GM23338 (cell line): ENCODE measurements around the gene EFTUD2. TPM values are rescaled to one million over a fixed set of nuclear protein-coding genes. Genes with fewer than 3 reads are reported as not detected.

Experiments
- ATAC-seq: fragments of 200-7000 bp; cut with Tn5 transposase; 3 replicates; pipeline ENCODE4 v1.9.1; 2020
- DNase-seq: peaks from one replicate; pipeline ENCODE4 v3.0.0-alpha.2; 2015; ENCODE audit warnings: low spot score
- H2AFZ ChIP-seq: fragments of 200-600 bp; sonication (generic); 2 replicates; pipeline ENCODE4 v1.8.0; 2016; ENCODE audit warnings: antibody characterized with exemption, mild to moderate bottlenecking, moderate library complexity
- H3F3A ChIP-seq: fragments of 200-600 bp; sonication (generic); replicated peaks from 2 replicates; pipeline ENCODE4 v1.8.0; 2017; ENCODE audit warnings: antibody characterized with exemption, mixed run types, low read depth
- H3K27ac ChIP-seq: fragments of 200-600 bp; sonication (generic); 2 replicates; pipeline ENCODE4 v1.6.1; 2016; ENCODE audit warnings: low read depth
- H3K27me3 ChIP-seq: fragments of 200-600 bp; sonication (generic); 2 replicates; pipeline ENCODE4 v1.8.0; 2016; ENCODE audit warnings: mild to moderate bottlenecking, mixed run types, moderate library complexity; ENCODE audit not compliant: insufficient read depth
- H3K36me3 ChIP-seq: fragments of 200-600 bp; sonication (generic); 2 replicates; pipeline ENCODE4 v1.8.0; 2016; ENCODE audit warnings: mild to moderate bottlenecking; ENCODE audit not compliant: insufficient read depth
- H3K4me1 ChIP-seq: fragments of 200-600 bp; sonication (generic); 2 replicates; pipeline ENCODE4 v1.8.0; 2016; ENCODE audit warnings: mild to moderate bottlenecking, moderate library complexity; ENCODE audit not compliant: insufficient read depth
- H3K4me2 ChIP-seq: fragments of 200-600 bp; sonication (generic); 2 replicates; pipeline ENCODE4 v1.7.1; 2017; ENCODE audit warnings: mixed run types
- H3K4me3 ChIP-seq: fragments of 200-600 bp; sonication (generic); 2 replicates; pipeline ENCODE4 v1.6.1; 2016; ENCODE audit warnings: mixed run types
- H3K79me2 ChIP-seq: fragments of 200-600 bp; sonication (generic); replicated peaks from 2 replicates; pipeline ENCODE4 v1.8.0; 2017; ENCODE audit warnings: mild to moderate bottlenecking; ENCODE audit not compliant: insufficient read depth
- H3K9me2 ChIP-seq: fragments of 200-600 bp; sonication (generic); 2 replicates; pipeline ENCODE4 v1.8.0; 2017; ENCODE audit not compliant: insufficient read depth
- H4K20me1 ChIP-seq: fragments of 200-600 bp; sonication (generic); replicated peaks from 2 replicates; pipeline ENCODE4 v1.8.0; 2017; ENCODE audit warnings: mild to moderate bottlenecking; ENCODE audit not compliant: insufficient read depth
- H3K27ac Mint-ChIP-seq: 2 replicates; pipeline ENCODE4 v1.8.0; 2020; ENCODE audit warnings: inconsistent platforms, mild to moderate bottlenecking, moderate library complexity, mixed read lengths
- H3K27me3 Mint-ChIP-seq: 3 replicates; pipeline ENCODE4 v1.8.0; 2022; ENCODE audit warnings: low read depth, mild to moderate bottlenecking, moderate library complexity, mixed read lengths, inconsistent platforms; ENCODE audit not compliant: insufficient read depth, poor library complexity
- H3K36me3 Mint-ChIP-seq: 3 replicates; pipeline ENCODE4 v1.8.0; 2021; ENCODE audit warnings: low read depth, mild to moderate bottlenecking, inconsistent platforms, moderate library complexity, mixed read lengths
- H3K4me1 Mint-ChIP-seq: 3 replicates; pipeline ENCODE4 v1.8.0; 2020; ENCODE audit warnings: mild to moderate bottlenecking, inconsistent platforms, mixed read lengths
- H3K4me3 Mint-ChIP-seq: 3 replicates; pipeline ENCODE4 v1.8.0; 2021; ENCODE audit warnings: moderate library complexity, mild to moderate bottlenecking, inconsistent platforms, mixed read lengths
- H3K9me3 Mint-ChIP-seq: 3 replicates; pipeline ENCODE4 v1.8.0; 2020; ENCODE audit warnings: moderate library complexity, mild to moderate bottlenecking, inconsistent platforms, mixed read lengths
- CREB1 ChIP-seq: fragments of 250-450 bp; sonication (Bioruptor Pico); IDR thresholded peaks from 2 replicates; pipeline ENCODE4 v1.5.0; 2020; ENCODE audit warnings: low read depth, mild to moderate bottlenecking, moderate library complexity
- EZH2 ChIP-seq: fragments of 200-600 bp; sonication (generic); IDR thresholded peaks from one replicate; pipeline ENCODE4 v1.8.0; 2017; ENCODE audit warnings: antibody characterized with exemption, mild to moderate bottlenecking, low read depth; ENCODE audit not compliant: unreplicated experiment
- EZH2phosphoT487 ChIP-seq: fragments of 200-600 bp; sonication (generic); IDR thresholded peaks from one replicate; pipeline ENCODE4 v1.8.1; 2018; ENCODE audit warnings: antibody characterized with exemption; ENCODE audit not compliant: unreplicated experiment
- JUNB ChIP-seq: IDR thresholded peaks from one replicate; pipeline ENCODE4 v1.6.1; 2016; ENCODE audit warnings: antibody characterized with exemption; ENCODE audit not compliant: unreplicated experiment
- NANOG ChIP-seq: IDR thresholded peaks from 2 replicates; pipeline ENCODE4 v1.6.1; 2016; ENCODE audit warnings: antibody characterized with exemption, borderline replicate concordance
- POLR2AphosphoS5 ChIP-seq: IDR thresholded peaks from 2 replicates; pipeline ENCODE4 v1.6.1; 2016; ENCODE audit warnings: antibody characterized with exemption, low read depth
- STAT1 ChIP-seq: IDR thresholded peaks from one replicate; pipeline ENCODE4 v1.6.1; 2016; ENCODE audit warnings: antibody characterized with exemption; ENCODE audit not compliant: unreplicated experiment
- ZNF114 ChIP-seq: fragments of 250-450 bp; sonication (Bioruptor Pico); IDR thresholded peaks from 2 replicates; pipeline ENCODE4 v1.5.0; 2020; ENCODE audit warnings: mild to moderate bottlenecking, moderate library complexity
- ZNF331 ChIP-seq: fragments of 250-450 bp; sonication (Bioruptor Pico); IDR thresholded peaks from 2 replicates; pipeline ENCODE4 v1.5.0; 2020; ENCODE audit warnings: low read depth, mild to moderate bottlenecking, moderate library complexity
- polyA plus RNA-seq: library from polyadenylated mRNA; unstranded; fragments of >200 nt; fragmentation: Nextera tagmentation; extraction: Ambion mirVana; gene quantifications from 2 replicates; pipeline ENCODE4 v1.2.1, GENCODE V29; 2016
- total RNA-seq: library from RNA; depleted of rRNA; stranded (reverse); fragments of >200 nt; shearing (Covaris generic); gene quantifications from 2 replicates; pipeline ENCODE4 v1.2.3, GENCODE V29; 2014
- TF ChIP-seq, protein P1 (sequence below): fragments of 250-450 bp; sonication (Bioruptor Pico); IDR thresholded peaks from 2 replicates; pipeline ENCODE4 v1.5.0; 2020; ENCODE audit warnings: mild to moderate bottlenecking, moderate library complexity
- TF ChIP-seq, protein P2 (sequence below), 2 experiments: fragments of 200-600 bp in 1 of 2; sonication (generic) in 1 of 2; conservative IDR thresholded peaks; 2 replicates each; pipeline versions ENCODE4 v1.5.1 to v1.6.1; 2016 to 2017; ENCODE audit warnings: antibody characterized with exemption in 2 of 2, low read depth in 2 of 2, mild to moderate bottlenecking in 2 of 2, moderate library complexity in 1 of 2
- TF ChIP-seq, protein P3 (sequence below): IDR thresholded peaks from one replicate; pipeline ENCODE4 v1.6.1; 2018; ENCODE audit warnings: antibody characterized with exemption; ENCODE audit not compliant: unreplicated experiment
- TF ChIP-seq, protein P4 (sequence below): IDR thresholded peaks from 2 replicates; pipeline ENCODE4 v1.6.1; 2016; ENCODE audit warnings: antibody characterized with exemption

EFTUD2 gene
- total and polyA plus RNA-seq, 2 experiments from 2014 or later: 61.6 to 196 TPM

DNA sequence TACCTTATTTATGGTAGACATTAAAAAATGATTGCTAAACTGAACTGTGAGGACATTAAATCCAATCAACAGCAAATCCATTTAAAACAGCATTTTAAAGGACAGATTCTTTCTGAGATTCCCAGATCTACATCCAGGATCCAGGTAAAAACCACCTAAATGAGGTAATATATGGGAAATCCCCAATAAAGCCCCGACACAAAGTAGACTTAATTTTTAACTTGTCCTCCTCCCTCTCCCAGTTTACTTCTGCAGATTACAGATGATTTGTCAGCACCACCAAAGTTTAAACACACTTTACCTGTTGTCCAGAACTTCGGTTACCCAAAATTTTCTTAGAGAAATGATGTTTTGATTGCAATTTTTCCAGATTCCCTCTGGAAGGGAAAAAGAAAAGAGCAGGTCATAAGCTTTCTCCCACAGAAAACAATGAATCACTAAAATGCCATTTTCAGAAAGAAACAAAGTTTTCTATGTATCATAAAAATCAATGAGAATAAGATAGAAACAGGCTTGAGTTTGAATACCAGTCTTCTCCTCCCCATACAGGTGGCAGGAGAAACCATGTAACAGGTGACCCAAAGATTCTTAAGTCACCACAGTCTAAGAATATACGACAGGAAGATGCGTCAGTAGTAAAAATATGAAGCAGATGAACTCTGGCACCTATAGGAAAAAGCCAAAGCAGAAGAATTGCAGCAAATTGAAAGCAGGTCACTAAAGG is 92.0 kb downstream of the EFTUD2 start:
- Mint-ChIP-seq H3K9me3 (no peaks in the 10 kb centered on the region), H3K4me3 (no peak overlapping the region), H3K4me1 (peaks cover 6% of the 10 kb centered on the region; the same call in 2 of the 3 replicates), H3K27ac (no peak overlapping the region), H3K27me3 (peaks cover 9% of the 10 kb centered on the region), H3K36me3 (peaks cover 61% of the 10 kb centered on the region)
- H3K4me3 ChIP-seq: no peak overlapping the region
- no peak for TF ChIP-seq ZNF331
- no peak for TF ChIP-seq CREB1 (CRISPR knock-in tag)
- TF ChIP-seq, protein P1, sequence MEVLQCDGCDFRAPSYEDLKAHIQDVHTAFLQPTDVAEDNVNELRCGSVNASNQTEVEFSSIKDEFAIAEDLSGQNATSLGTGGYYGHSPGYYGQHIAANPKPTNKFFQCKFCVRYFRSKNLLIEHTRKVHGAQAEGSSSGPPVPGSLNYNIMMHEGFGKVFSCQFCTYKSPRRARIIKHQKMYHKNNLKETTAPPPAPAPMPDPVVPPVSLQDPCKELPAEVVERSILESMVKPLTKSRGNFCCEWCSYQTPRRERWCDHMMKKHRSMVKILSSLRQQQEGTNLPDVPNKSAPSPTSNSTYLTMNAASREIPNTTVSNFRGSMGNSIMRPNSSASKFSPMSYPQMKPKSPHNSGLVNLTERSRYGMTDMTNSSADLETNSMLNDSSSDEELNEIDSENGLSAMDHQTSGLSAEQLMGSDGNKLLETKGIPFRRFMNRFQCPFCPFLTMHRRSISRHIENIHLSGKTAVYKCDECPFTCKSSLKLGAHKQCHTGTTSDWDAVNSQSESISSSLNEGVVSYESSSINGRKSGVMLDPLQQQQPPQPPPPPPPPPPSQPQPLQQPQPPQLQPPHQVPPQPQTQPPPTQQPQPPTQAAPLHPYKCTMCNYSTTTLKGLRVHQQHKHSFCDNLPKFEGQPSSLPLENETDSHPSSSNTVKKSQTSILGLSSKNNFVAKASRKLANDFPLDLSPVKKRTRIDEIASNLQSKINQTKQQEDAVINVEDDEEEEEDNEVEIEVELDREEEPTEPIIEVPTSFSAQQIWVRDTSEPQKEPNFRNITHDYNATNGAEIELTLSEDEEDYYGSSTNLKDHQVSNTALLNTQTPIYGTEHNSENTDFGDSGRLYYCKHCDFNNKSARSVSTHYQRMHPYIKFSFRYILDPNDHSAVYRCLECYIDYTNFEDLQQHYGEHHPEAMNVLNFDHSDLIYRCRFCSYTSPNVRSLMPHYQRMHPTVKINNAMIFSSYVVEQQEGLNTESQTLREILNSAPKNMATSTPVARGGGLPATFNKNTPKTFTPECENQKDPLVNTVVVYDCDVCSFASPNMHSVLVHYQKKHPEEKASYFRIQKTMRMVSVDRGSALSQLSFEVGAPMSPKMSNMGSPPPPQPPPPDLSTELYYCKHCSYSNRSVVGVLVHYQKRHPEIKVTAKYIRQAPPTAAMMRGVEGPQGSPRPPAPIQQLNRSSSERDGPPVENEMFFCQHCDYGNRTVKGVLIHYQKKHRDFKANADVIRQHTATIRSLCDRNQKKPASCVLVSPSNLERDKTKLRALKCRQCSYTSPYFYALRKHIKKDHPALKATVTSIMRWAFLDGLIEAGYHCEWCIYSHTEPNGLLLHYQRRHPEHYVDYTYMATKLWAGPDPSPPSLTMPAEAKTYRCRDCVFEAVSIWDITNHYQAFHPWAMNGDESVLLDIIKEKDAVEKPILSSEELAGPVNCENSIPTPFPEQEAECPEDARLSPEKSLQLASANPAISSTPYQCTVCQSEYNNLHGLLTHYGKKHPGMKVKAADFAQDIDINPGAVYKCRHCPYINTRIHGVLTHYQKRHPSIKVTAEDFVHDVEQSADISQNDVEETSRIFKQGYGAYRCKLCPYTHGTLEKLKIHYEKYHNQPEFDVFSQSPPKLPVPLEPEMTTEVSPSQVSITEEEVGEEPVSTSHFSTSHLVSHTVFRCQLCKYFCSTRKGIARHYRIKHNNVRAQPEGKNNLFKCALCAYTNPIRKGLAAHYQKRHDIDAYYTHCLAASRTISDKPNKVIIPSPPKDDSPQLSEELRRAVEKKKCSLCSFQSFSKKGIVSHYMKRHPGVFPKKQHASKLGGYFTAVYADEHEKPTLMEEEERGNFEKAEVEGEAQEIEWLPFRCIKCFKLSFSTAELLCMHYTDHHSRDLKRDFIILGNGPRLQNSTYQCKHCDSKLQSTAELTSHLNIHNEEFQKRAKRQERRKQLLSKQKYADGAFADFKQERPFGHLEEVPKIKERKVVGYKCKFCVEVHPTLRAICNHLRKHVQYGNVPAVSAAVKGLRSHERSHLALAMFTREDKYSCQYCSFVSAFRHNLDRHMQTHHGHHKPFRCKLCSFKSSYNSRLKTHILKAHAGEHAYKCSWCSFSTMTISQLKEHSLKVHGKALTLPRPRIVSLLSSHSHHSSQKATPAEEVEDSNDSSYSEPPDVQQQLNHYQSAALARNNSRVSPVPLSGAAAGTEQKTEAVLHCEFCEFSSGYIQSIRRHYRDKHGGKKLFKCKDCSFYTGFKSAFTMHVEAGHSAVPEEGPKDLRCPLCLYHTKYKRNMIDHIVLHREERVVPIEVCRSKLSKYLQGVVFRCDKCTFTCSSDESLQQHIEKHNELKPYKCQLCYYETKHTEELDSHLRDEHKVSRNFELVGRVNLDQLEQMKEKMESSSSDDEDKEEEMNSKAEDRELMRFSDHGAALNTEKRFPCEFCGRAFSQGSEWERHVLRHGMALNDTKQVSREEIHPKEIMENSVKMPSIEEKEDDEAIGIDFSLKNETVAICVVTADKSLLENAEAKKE (CRISPR knock-in tag): no peak
- no peak for TF ChIP-seq JUNB
- TF ChIP-seq, protein P2, sequence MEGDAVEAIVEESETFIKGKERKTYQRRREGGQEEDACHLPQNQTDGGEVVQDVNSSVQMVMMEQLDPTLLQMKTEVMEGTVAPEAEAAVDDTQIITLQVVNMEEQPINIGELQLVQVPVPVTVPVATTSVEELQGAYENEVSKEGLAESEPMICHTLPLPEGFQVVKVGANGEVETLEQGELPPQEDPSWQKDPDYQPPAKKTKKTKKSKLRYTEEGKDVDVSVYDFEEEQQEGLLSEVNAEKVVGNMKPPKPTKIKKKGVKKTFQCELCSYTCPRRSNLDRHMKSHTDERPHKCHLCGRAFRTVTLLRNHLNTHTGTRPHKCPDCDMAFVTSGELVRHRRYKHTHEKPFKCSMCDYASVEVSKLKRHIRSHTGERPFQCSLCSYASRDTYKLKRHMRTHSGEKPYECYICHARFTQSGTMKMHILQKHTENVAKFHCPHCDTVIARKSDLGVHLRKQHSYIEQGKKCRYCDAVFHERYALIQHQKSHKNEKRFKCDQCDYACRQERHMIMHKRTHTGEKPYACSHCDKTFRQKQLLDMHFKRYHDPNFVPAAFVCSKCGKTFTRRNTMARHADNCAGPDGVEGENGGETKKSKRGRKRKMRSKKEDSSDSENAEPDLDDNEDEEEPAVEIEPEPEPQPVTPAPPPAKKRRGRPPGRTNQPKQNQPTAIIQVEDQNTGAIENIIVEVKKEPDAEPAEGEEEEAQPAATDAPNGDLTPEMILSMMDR (conservative IDR thresholded peaks at IDR 0.05; ENCODE audit: low read depth in 2 of 2): no peak
- TF ChIP-seq, protein P3, sequence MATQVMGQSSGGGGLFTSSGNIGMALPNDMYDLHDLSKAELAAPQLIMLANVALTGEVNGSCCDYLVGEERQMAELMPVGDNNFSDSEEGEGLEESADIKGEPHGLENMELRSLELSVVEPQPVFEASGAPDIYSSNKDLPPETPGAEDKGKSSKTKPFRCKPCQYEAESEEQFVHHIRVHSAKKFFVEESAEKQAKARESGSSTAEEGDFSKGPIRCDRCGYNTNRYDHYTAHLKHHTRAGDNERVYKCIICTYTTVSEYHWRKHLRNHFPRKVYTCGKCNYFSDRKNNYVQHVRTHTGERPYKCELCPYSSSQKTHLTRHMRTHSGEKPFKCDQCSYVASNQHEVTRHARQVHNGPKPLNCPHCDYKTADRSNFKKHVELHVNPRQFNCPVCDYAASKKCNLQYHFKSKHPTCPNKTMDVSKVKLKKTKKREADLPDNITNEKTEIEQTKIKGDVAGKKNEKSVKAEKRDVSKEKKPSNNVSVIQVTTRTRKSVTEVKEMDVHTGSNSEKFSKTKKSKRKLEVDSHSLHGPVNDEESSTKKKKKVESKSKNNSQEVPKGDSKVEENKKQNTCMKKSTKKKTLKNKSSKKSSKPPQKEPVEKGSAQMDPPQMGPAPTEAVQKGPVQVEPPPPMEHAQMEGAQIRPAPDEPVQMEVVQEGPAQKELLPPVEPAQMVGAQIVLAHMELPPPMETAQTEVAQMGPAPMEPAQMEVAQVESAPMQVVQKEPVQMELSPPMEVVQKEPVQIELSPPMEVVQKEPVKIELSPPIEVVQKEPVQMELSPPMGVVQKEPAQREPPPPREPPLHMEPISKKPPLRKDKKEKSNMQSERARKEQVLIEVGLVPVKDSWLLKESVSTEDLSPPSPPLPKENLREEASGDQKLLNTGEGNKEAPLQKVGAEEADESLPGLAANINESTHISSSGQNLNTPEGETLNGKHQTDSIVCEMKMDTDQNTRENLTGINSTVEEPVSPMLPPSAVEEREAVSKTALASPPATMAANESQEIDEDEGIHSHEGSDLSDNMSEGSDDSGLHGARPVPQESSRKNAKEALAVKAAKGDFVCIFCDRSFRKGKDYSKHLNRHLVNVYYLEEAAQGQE: no peak
- TF ChIP-seq, protein P4, sequence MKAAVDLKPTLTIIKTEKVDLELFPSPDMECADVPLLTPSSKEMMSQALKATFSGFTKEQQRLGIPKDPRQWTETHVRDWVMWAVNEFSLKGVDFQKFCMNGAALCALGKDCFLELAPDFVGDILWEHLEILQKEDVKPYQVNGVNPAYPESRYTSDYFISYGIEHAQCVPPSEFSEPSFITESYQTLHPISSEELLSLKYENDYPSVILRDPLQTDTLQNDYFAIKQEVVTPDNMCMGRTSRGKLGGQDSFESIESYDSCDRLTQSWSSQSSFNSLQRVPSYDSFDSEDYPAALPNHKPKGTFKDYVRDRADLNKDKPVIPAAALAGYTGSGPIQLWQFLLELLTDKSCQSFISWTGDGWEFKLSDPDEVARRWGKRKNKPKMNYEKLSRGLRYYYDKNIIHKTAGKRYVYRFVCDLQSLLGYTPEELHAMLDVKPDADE: no peak
- TF ChIP-seq EZH2: no peak
- no peak for TF ChIP-seq EZH2phosphoT487
- TF ChIP-seq STAT1: no peak
- no peak for TF ChIP-seq NANOG
- no peak for TF ChIP-seq ZNF114
- TF ChIP-seq POLR2AphosphoS5: no peak
- DNase-seq (no peak), ATAC-seq (no peak)
- peaks cover 93% of the 10 kb centered on the region for H3K79me2 ChIP-seq
- H2AFZ ChIP-seq: no peak overlapping the region
- peaks cover 9% of the 10 kb centered on the region; the same call in 1 of the 2 replicates for H3K4me1 ChIP-seq
- peaks cover 2% of the 10 kb centered on the region; the same call in 1 of the 2 replicates for H3F3A ChIP-seq
- no peaks in the 10 kb centered on the region for H3K9me2 ChIP-seq
- H4K20me1 ChIP-seq: peaks cover 72% of the 10 kb centered on the region
- no peak overlapping the region for H3K4me2 ChIP-seq
- H3K27ac ChIP-seq: no peak overlapping the region
- no peaks in the 10 kb centered on the region for H3K27me3 ChIP-seq
- H3K36me3 ChIP-seq: peaks cover 28% of the 10 kb centered on the region
